Raji (cell line): ENCODE data around the gene KRTAP9-1.

Experiments
- POLR2A ChIP-seq: IDR thresholded peaks from 2 replicates; pipeline ENCODE4 v1.6.1; 2011; ENCODE audit warnings: low read depth, low read length, control low read depth; ENCODE audit not compliant: insufficient read depth

The KRTAP9-1 gene

GRCh38 chr17:41176744-41177387, 12.8 kb upstream of the KRTAP9-1 start:
- no peak for TF ChIP-seq POLR2A

- TF ChIP-seq POLR2A: no peak
Observed at GRCh38 chr17:41177727-41178271, 11.9 kb upstream of the KRTAP9-1 start, which contains the start of gene KRTAP4-2. Gene KRTAP4-2, minus strand, starts transcription at chr17:41178221. Its CDS starts 57 bp downstream, at chr17:41178164.

GRCh38 chr17:41178341-41178740, 11.3 kb upstream of the KRTAP9-1 start:
- no peak for TF ChIP-seq POLR2A

GRCh38 chr17:41178843-41179616, 10.7 kb upstream of the KRTAP9-1 start:
- TF ChIP-seq POLR2A: no peak

GRCh38 chr17:41184480-41184961, 5.2 kb upstream of the KRTAP9-1 start, which contains the start of gene KRTAP4-1:
Gene KRTAP4-1, minus strand, starts transcription at chr17:41184911. Its CDS starts 57 bp downstream, at chr17:41184854.
- no peak for TF ChIP-seq POLR2A

DNA sequence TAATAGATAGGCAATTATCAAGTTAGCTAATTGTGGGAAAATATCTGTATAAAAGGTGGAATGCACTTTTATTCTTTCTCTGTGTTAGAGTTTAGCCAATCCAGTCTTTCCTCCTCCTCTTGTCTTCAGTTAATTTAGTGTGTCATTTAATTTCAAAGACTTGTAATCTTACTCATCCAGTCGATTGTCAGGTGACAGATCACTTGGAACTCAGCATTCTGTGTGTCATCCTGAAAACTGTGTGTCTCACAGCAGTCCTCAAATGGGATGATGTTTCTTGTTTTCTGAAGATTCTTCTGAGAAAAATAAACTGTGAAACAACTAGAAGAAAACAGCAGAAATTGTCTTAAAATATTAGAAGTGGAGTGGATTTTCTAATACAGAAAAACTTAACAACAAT, 4.7 kb upstream of the KRTAP9-1 start:
- no peak for TF ChIP-seq POLR2A

GRCh38 chr17:41186872-41187271, 2.8 kb upstream of the KRTAP9-1 start:
- TF ChIP-seq POLR2A: no peak

- TF ChIP-seq POLR2A: no peak
Observed at GRCh38 chr17:41190328-41190727, 641 bp downstream of the KRTAP9-1 start.

GRCh38 chr17:41196068-41196467, 6.4 kb downstream of the KRTAP9-1 start:
- TF ChIP-seq POLR2A: no peak

DNA sequence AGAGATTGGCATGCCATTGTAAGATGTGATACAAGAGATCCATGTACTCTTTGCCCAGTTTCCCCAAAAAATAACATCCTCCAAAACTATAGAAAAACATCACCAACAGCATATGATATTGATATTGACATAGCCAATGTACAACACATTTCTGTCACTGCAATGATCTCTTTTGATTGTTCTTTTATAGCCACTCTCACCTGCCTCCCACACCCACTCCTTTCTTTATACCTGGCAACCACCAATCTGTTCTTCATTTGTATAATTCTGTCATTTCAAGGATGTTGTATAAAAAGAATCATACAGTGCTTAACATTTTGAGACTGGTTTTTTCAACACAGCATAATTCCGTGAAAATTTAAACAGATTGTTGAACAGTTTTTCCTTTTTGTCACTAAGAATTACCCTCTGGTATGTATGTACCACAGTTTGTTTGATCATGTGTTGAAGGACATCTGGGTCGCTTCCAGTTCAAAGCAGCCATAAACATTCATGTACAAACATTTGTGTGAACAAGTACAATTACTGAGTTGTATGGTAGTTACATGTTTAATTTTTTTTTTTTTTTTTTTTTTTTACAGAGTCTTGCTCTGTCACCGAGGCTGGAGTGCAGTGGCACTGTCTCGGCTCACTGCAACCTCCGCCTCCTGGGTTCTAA, 9.9 kb downstream of the KRTAP9-1 start:
- TF ChIP-seq POLR2A: no peak

GRCh38 chr17:41211845-41212466, 22.3 kb downstream of the KRTAP9-1 start:
- TF ChIP-seq POLR2A: no peak

DNA sequence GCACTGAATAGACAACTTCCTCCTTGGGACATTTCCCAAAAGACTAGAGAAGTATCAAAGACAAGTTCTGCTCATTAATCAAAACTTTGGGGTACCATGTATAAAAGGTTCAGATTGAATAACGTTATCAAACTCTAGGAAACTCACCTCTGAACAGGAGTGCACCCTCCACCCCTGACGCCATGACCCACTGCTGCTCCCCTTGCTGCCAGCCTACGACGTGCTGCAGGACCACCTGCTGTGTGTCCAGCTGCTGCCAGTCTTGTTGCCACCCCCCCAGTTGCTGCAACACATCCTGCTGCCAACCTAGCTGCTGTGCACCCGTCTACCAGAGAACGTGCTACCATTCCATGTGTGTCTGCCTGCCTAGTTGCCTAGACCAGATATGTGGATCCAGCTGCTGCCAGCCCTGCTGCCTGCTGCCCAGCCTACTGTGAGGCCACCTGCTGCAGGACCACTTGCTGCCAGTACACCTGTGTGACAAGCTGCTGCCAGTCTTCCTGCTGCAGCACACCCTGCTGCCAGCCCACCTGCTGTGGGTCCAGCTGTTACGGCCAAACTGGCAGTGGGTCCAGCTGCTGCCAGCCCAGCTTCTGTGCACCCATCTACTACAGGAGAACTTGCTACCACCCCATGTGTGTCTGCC, 23.0 kb downstream of the KRTAP9-1 start:
- TF ChIP-seq POLR2A: no peak

DNA sequence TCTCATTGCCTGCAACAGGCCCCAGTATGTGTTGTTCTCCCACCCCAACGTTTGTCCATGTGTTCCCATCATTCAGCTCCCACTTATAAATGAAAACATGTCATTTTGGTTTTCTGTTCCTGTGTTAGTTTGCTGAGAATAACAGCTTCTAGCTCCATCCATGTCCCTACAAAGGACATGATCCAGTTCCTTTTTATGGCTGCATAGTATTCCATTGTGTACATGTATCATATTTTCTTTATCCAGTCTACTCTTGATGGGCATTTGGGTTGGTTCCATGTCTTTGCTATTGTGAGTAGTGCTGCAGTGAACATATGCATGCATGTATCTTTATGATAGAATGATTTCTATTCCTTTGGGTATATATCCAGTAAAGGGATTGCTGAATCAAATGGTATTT, 26.0 kb downstream of the KRTAP9-1 start:
- TF ChIP-seq POLR2A: no peak

DNA sequence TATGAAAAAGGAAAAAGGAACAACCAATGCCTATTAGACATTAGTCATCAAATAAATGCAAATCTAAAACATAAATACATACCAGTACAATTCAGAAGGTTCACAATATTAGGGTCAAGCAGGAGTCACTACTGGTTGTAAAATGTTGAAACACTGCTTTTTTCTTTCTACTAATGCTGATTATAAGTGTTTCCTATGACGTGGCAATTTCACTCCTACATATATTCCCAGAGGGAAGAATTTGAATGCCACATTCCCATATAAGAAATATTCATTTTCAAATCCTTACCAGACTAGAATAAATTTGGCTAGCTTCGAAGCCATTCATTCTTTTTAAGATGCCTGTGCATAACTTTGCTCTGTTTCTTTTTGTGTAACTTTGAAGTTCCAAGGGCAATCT, 34.1 kb downstream of the KRTAP9-1 start:
- no peak for TF ChIP-seq POLR2A
